ENCODE data around the gene CAMSAP1. TPM values are rescaled to one million over a fixed set of nuclear protein-coding genes. Genes with fewer than 3 reads are reported as not detected.

The CAMSAP1 gene
- total RNA-seq, 1 experiment from 2014 or later: 52.7 TPM

GRCh38 chr9:135926402-135927194, 19.3 kb upstream of the CAMSAP1 start:
- no peaks in the 10 kb centered on the region for H3K27me3 Mint-ChIP-seq (ENCODE audit: low read depth)
- H2BK20ac ChIP-seq (ENCODE audit: low read depth, low read length, poor library complexity, severe bottlenecking): no peak overlapping the region
- no peak overlapping the region for H3K18ac ChIP-seq (ENCODE audit: insufficient read length, low read depth, low read length)
- no peak overlapping the region for H3K27ac Mint-ChIP-seq
- no peak overlapping the region for H3K27ac ChIP-seq (ENCODE audit: insufficient read length, low read depth, low read length)
- H3T11ph ChIP-seq (ENCODE audit: low read length): no peak overlapping the region
- H3K4ac ChIP-seq (ENCODE audit: low read depth, low read length): no peak overlapping the region
- no peaks in the 10 kb centered on the region for H4K20me1 ChIP-seq (ENCODE audit: control insufficient read depth, insufficient read depth, insufficient read length)
- H3K36me3 Mint-ChIP-seq (ENCODE audit: insufficient read depth in 1 of 3, low read depth in 3 of 3): peaks cover 8 to 27% (median 22%) of the 10 kb centered on the region in 3 experiments; a peak in 6 of 7 replicates
- no peak overlapping the region for H4K5ac ChIP-seq (ENCODE audit: insufficient read length, low read depth, low read length)
- no peak overlapping the region for H3K56ac ChIP-seq (ENCODE audit: insufficient read length, low read depth, low read length)
- H3K9me3 Mint-ChIP-seq: no peaks in the 10 kb centered on the region
- no peak overlapping the region for H2AFZ ChIP-seq (ENCODE audit: low read length)
- H3K27me3 ChIP-seq (ENCODE audit: insufficient read depth, low read length): no peaks in the 10 kb centered on the region
- H3K23ac ChIP-seq (ENCODE audit: insufficient read length, low read depth, low read length): no peak overlapping the region
- H2BK120ac ChIP-seq (ENCODE audit: low read depth, low read length, poor library complexity, severe bottlenecking): no peak overlapping the region
- no peak overlapping the region for H2AK5ac ChIP-seq (ENCODE audit: insufficient read length, low read length)
- no peak overlapping the region for H4K91ac ChIP-seq (ENCODE audit: insufficient read length, low read depth, low read length)
- H3K4me2 ChIP-seq (ENCODE audit: insufficient read depth, insufficient read length, low read length): no peak overlapping the region
- no peaks in the 10 kb centered on the region for H3K79me2 ChIP-seq (ENCODE audit: insufficient read depth, low read length)
- no peak for DNase-seq
- H3K4me3 Mint-ChIP-seq: no peak overlapping the region
- no peaks in the 10 kb centered on the region for H3K23me2 ChIP-seq (ENCODE audit: insufficient read length, low read depth, low read length, poor library complexity, severe bottlenecking)
- no peak overlapping the region for H2BK5ac ChIP-seq (ENCODE audit: insufficient read length, low read length)
- H3K14ac ChIP-seq (ENCODE audit: insufficient read depth, low read length): no peak overlapping the region; the same call in 1 of the 2 replicates
- H3K4me1 Mint-ChIP-seq: peaks cover 0 to 10% of the 10 kb centered on the region in 2 experiments; a peak in 3 of 4 replicates
- no peak overlapping the region for H4K8ac ChIP-seq (replicated peaks; ENCODE audit: insufficient read length, low read depth, low read length)
- no peaks in the 10 kb centered on the region for H3K79me1 ChIP-seq (ENCODE audit: insufficient read depth, low read depth, low read length, poor library complexity, severe bottlenecking)
- no peaks in the 10 kb centered on the region for H3K9me3 ChIP-seq (ENCODE audit: control insufficient read depth, low read depth, low read length)
- H2BK15ac ChIP-seq (ENCODE audit: low read depth, low read length): no peak overlapping the region
- H3K9ac ChIP-seq (ENCODE audit: extremely low read depth, insufficient read length, low read length): no peak overlapping the region
- no peak overlapping the region for H2BK12ac ChIP-seq (ENCODE audit: insufficient read length, low read depth, low read length)
- H3K4me1 ChIP-seq (ENCODE audit: insufficient read depth, low read length): no peaks in the 10 kb centered on the region
- no peak for TF ChIP-seq CTCF (conservative IDR thresholded peaks at IDR 0.05)
- whole genome bisulfite sequencing (ENCODE audit: extremely low coverage, insufficient read length, low lambda C conversion rate): no CpG with 5 or more reads among the region's 27 CpGs

Data from H9 (cell line).